KMS-11 (cell line): ENCODE results near the gene LYST.

Experiments
- H2AFZ ChIP-seq: fragments of 200-600 bp; sonication (generic); 2 replicates; pipeline ENCODE4 v1.6.1; 2016; ENCODE audit warnings: antibody characterized with exemption, mixed run types, low read depth
- H3K27ac ChIP-seq: fragments of 200-600 bp; sonication (generic); 2 replicates; pipeline ENCODE4 v1.6.1; 2016; ENCODE audit warnings: mild to moderate bottlenecking, mixed run types
- H3K27me3 ChIP-seq: fragments of 200-600 bp; sonication (generic); 2 replicates; pipeline ENCODE4 v1.6.1; 2017; ENCODE audit warnings: mild to moderate bottlenecking, low read depth, mixed run types, moderate library complexity; ENCODE audit not compliant: insufficient read depth
- H3K36me3 ChIP-seq: fragments of 200-600 bp; sonication (generic); 2 replicates; pipeline ENCODE4 v1.6.1; 2017; ENCODE audit warnings: mild to moderate bottlenecking, mixed run types; ENCODE audit not compliant: insufficient read depth
- H3K4me1 ChIP-seq: fragments of 200-600 bp; sonication (generic); 2 replicates; pipeline ENCODE4 v1.6.1; 2016; ENCODE audit warnings: mild to moderate bottlenecking, low read depth, mixed run types; ENCODE audit not compliant: poor library complexity, severe bottlenecking
- H3K4me2 ChIP-seq: fragments of 200-600 bp; sonication (generic); 2 replicates; pipeline ENCODE4 v1.7.0; 2016; ENCODE audit warnings: mild to moderate bottlenecking, mixed run types
- H3K4me3 ChIP-seq: fragments of 200-600 bp; sonication (generic); IDR thresholded peaks from 2 replicates; pipeline ENCODE4 v1.6.1; 2017; ENCODE audit warnings: low read depth, low read length, mixed read lengths; ENCODE audit not compliant: insufficient read depth
- H3K79me2 ChIP-seq: fragments of 200-600 bp; sonication (generic); 2 replicates; pipeline ENCODE4 v1.6.1; 2016; ENCODE audit warnings: low read depth, mixed run types; ENCODE audit not compliant: insufficient read depth
- H3K9ac ChIP-seq: fragments of 200-600 bp; sonication (generic); 2 replicates; pipeline ENCODE4 v1.6.1; 2016; ENCODE audit warnings: mild to moderate bottlenecking, mixed run types
- H4K20me1 ChIP-seq: fragments of 200-600 bp; sonication (generic); 2 replicates; pipeline ENCODE4 v1.6.1; 2016; ENCODE audit warnings: mild to moderate bottlenecking, mixed run types; ENCODE audit not compliant: insufficient read depth
- CTCF ChIP-seq: fragments of 200-600 bp; sonication (generic); conservative IDR thresholded peaks from 2 replicates; pipeline ENCODE4 v1.6.1; 2017; ENCODE audit warnings: low read depth, mild to moderate bottlenecking, antibody characterized with exemption, low read length, moderate library complexity, mixed read lengths

Gene LYST

GRCh38 chr1:235818632-235819136 lies 48.0 kb downstream of the LYST start:
- Histone ChIP-seq H3K27me3 (no peaks in the 10 kb centered on the region), H3K4me3 (no peak overlapping the region), H2AFZ (no peak overlapping the region), H3K9ac (no peak overlapping the region), H4K20me1 (no peaks in the 10 kb centered on the region), H3K4me2 (no peak overlapping the region), H3K36me3 (no peaks in the 10 kb centered on the region), H3K4me1 (no peaks in the 10 kb centered on the region), H3K27ac (no peak overlapping the region), H3K79me2 (no peaks in the 10 kb centered on the region)
- no peak for TF ChIP-seq CTCF

GRCh38 chr1:235817101-235817728 lies 49.5 kb downstream of the LYST start:
- no peaks in the 10 kb centered on the region for H3K36me3 ChIP-seq
- TF ChIP-seq CTCF = no peak

GRCh38 chr1:235809688-235810397 lies 56.9 kb downstream of the LYST start:
- H4K20me1 ChIP-seq = no peaks in the 10 kb centered on the region

More at GRCh38 chr1:235817101-235817728, 49.5 kb downstream of the LYST start:
- Histone ChIP-seq H3K27ac (no peak overlapping the region), H3K4me3 (no peak overlapping the region), H3K79me2 (no peaks in the 10 kb centered on the region), H2AFZ (no peak overlapping the region), H4K20me1 (no peaks in the 10 kb centered on the region), H3K27me3 (no peaks in the 10 kb centered on the region), H3K4me2 (no peak overlapping the region), H3K4me1 (no peaks in the 10 kb centered on the region), H3K9ac (no peak overlapping the region)

GRCh38 chr1:235808223-235808622 lies 58.5 kb downstream of the LYST start:
- no peak for TF ChIP-seq CTCF
- no peaks in the 10 kb centered on the region for H3K27me3 ChIP-seq
- no peak overlapping the region for H3K4me3 ChIP-seq
- no peak overlapping the region for H3K9ac ChIP-seq
- no peaks in the 10 kb centered on the region for H3K4me1 ChIP-seq
- no peak overlapping the region for H3K4me2 ChIP-seq
- H3K27ac ChIP-seq = no peak overlapping the region
- no peaks in the 10 kb centered on the region for H3K79me2 ChIP-seq
- H2AFZ ChIP-seq = no peak overlapping the region
- no peaks in the 10 kb centered on the region for H3K36me3 ChIP-seq
- H4K20me1 ChIP-seq = no peaks in the 10 kb centered on the region

More at GRCh38 chr1:235809688-235810397, 56.9 kb downstream of the LYST start:
- H2AFZ ChIP-seq = no peak overlapping the region
- H3K27ac ChIP-seq = no peak overlapping the region
- H3K79me2 ChIP-seq = no peaks in the 10 kb centered on the region
- no peak overlapping the region for H3K9ac ChIP-seq
- no peak overlapping the region for H3K4me2 ChIP-seq
- H3K36me3 ChIP-seq = no peaks in the 10 kb centered on the region
- no peak overlapping the region for H3K4me3 ChIP-seq
- TF ChIP-seq CTCF = no peak
- H3K4me1 ChIP-seq = no peaks in the 10 kb centered on the region
- no peaks in the 10 kb centered on the region for H3K27me3 ChIP-seq
